NCI-H524 treated with DMSO at 0.1 percent for 48 hours (cell line): ENCODE data around the gene ARID5B.

Experiments
- DNase-seq: peaks from one replicate; lab custom pipeline; 2025; lab: John Stamatoyannopoulos, UW

The ARID5B gene

DNA sequence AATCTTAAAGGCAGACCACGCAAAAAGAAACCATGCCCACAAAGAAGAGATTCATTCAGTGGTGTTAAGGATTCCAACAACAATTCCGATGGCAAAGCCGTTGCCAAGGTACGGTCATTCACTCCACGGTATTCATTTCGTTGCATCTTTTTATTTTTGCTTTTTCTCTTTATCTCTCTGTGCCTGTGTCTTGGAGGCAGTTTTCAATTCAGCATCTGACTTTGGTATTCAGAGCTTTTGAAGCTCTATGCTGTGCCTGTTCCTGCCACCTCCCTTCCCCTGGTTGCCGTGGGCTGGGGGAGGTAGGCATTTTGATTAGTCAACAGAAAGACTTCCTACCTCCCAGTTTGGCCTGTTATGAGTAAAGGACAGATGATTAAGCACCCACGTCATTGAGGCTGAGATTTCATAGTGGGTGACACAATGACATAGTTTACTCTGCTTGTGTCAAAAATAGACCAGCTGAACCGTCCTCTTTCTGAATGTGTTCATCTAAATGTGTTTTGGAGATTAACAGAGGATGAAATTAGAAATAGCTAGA, 149.5 kb downstream of the ARID5B start:
- DNase-seq, result no peak

DNA sequence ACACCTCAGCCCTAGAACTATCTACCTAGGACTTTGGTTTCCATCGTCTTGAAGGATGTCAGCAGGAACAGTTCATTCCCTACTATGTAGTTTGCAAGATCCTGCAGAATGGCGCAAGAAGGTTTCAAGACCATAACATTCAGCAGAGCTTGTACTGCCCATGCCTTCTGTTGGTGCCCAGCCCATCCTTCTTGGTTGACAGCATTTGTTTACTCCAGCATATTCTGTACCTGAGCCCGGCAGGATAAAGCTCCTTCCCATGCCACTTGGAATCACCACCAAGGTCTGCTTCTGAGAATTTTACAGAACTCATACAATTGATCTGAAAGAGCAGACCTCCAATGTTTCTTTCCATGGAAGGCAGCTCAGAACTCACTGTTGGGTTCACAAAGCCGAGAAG, 150.8 kb downstream of the ARID5B start:
- no peak for DNase-seq

DNA sequence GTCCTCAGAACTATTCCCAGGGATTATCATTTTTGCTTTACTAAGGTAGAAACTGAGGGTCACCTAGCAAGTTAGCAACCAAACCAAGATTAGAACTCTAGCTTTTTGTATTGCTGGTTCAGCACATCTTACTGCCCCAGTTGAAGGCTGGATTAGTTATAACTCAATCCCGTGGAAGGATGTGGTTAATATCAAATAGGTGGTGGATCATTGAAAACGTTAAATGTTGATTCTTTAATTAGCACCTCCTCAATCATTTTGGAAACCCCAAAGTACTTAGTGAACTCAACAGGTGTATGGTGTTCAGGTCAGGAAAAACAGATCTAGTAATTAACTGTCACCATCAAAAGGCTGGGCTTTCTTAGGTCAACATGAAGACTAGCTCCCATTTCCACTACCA, 152.4 kb downstream of the ARID5B start:
- DNase-seq, result no peak

DNA sequence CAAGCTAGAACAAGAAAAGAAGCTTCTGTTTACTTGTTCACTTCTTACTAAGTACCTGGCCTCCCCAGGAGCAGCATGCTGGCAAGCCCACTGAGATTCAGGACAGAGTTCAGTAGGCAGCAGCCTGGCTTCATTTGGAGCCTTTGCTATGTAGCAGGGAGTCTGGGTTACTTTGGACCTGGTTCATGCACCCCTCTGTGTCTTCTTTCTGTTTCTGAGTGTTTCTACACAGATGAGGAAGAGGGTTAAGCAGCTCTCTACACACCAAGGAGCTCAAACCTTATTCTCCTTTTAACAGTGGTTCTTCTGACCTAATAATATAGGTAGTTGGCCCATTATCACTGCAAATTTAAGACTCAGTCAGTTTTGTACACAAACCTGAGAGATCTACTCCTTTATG, 152.9 kb downstream of the ARID5B start:
- no peak for DNase-seq

DNA sequence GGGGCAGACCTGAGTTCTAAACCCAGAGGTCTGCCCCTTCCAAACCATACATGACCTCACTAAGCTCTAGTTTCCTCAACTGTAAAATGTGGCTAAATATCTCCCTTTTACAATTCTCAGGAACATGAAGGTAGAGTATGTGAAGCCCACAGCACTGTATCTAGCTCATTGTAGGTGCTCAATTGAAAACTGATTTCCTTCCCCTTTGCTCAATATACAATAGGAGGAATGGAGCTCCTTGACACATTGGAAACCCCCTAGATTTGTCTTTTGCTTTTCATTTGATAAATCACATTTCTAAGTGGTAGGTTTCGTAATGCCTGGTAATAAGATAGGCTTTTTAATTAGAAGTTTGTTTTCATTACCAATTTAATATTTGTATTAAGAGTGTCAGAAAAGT, 153.3 kb downstream of the ARID5B start:
- DNase-seq, result no peak

DNA sequence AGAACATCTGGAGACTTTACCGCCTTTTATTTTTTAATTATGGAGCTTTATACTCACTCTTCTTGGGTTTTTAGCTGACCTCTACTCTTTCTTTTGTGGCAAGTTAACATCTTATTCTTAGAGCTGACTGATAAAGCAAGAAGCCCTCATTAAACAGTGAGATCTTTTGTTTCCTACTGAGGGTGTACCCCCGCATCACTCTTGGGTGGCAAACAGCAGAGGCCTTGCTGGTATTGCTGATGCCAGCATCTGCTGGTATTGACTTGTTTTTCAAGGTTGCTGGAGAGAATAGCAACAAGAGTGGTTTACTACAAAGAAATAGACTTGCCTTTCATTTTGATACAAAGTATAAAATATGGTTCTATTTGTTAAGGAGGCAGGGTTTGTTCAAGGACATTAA, 154.7 kb downstream of the ARID5B start:
- no peak for DNase-seq

- DNase-seq, result no peak
Measured at GRCh38 chr10:62056698-62057097, 155.2 kb downstream of the ARID5B start.

DNA sequence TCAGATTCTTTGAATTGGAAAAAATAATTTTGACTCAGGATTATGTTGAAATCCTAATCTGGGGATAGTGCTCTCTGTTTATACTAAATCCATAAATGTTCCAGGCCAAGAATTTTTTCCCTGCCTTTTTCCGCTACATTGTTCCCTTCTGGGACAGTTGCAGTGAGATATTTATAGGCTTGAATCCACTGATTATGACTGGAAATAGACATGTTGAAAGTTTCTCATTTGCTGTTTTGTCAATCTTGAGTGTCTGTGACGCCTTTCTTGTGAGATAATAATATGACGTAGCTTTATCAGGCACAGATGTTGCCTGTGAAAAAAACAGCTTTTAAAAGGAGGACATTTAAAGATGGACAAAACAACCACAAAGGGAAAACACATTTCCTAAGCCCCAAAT, 155.9 kb downstream of the ARID5B start:
- no peak for DNase-seq

DNA sequence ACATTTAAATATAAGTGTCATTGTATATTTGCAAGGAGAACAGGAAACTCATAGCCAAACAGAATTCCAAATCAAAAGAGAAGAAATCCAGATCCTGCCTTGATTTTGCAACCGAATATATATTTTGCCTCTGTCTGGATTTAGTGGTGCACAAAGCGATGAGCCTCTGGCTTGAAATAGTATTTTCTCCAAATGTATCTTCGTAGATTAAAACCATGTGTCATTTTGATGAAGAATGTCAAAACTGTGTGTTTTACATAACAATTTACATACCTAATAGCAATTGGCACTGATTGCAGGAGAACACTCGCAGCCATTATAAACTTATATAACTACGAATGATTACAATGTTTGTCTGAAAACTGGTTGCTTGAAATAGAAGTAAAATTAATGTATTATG, 156.4 kb downstream of the ARID5B start:
- DNase-seq, result no peak

GRCh38 chr10:62058476-62058875, 157.0 kb downstream of the ARID5B start:
- DNase-seq, result no peak

- DNase-seq, result no peak
Measured at GRCh38 chr10:62058896-62059216, 157.4 kb downstream of the ARID5B start.

GRCh38 chr10:62059217-62059920, 157.9 kb downstream of the ARID5B start:
- no peak for DNase-seq

GRCh38 chr10:62062028-62062427, 160.5 kb downstream of the ARID5B start:
- DNase-seq, result no peak

- DNase-seq, result no peak
Measured at GRCh38 chr10:62062752-62063512, 161.4 kb downstream of the ARID5B start.

GRCh38 chr10:62063795-62064472, 162.4 kb downstream of the ARID5B start:
- no peak for DNase-seq

GRCh38 chr10:62067560-62067959, 166.1 kb downstream of the ARID5B start:
- DNase-seq, result no peak

- DNase-seq, result no peak
Measured at GRCh38 chr10:62068464-62068863, 167.0 kb downstream of the ARID5B start.

GRCh38 chr10:62069452-62070178, 168.1 kb downstream of the ARID5B start:
- no peak for DNase-seq

DNA sequence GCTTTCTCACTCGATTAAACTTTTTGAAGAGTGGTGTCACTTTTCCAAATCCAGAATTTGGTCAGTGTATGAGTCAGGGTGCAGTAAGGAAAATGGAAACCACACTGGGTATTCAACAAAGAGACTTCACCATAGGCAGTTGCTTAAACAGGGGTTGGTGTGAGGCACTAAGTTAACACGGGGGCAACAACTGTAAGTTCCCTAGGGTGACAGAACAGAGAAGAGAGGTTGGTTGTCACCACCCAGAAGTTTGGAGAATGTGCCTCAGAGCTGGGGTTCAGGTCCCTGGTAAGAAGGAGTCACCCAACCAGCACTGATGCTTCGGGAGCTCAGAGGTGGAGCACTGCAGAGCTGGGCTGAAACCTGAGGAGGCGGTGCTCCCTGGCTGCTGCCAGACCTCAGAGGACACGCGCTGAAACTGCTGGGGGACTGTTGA, 170.4 kb downstream of the ARID5B start:
- no peak for DNase-seq

DNA sequence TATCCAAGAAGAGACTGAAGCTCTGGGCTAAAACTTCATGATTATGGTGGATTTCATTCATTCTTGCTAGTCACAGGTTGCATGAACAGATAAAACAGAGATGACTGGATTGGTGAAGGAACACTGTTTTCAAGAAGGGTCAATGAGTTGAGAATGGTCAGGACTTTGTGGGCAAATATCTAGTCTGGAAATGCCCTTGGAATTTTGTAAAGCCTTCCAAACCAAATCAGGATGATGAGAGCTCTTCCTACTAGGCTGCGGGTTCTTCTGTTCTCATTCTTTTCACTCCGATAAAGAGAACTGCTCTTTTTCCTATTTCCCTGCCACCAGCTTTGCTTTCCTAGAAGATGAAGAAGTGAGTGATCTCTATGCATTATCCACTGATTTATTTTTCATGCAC, 171.4 kb downstream of the ARID5B start:
- DNase-seq, result no peak

GRCh38 chr10:62073429-62073828, 171.9 kb downstream of the ARID5B start:
- no peak for DNase-seq

DNA sequence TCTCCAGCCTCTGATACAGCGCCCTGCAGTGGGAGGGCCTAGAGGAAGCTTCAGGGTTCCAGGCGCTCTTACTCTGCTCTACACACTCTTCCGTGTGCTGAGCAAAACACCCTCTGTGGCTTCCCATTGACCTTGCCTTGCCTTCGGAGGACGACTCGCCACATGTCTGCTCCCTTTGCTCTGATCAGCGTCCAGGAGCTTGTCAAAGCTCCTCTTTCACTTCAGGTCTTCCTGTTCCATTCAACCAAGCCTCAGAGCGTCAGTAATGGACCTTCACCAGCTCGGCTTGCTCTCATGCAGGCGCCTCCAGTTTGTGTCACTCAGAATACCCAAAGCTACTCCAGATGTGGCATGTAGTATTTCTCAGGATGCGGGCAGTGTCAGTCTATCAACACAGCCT, 173.9 kb downstream of the ARID5B start:
- DNase-seq, result no peak
